Measurements from ENCODE around the gene NFIA. TPM values are rescaled to one million over a fixed set of nuclear protein-coding genes. Genes with fewer than 3 reads are reported as not detected.
A peak's percentile ranks its signal among the peaks of the same experiment; 100 is the strongest.

The NFIA gene
- total RNA-seq, 6 donors from 2014 or later, result 33.5 to 94.3 (median 44.9) TPM

- Histone ChIP-seq H3K4me1 (peaks cover 26 to 36% (median 33%) of the 10 kb centered on the region in 4 donors), H3K27me3 (no peaks in the 10 kb centered on the region), H3K27ac (peak overlapping the region in 2 of 4 donors; percentile 9 to 50), H3K36me3 (no peaks in the 10 kb centered on the region), H3K9me3 (no peaks in the 10 kb centered on the region), H3K4me3 (no peak overlapping the region)
- TF ChIP-seq CTCF (IDR thresholded peaks at IDR 0.05), result no peak
- no peak for TF ChIP-seq POLR2A (IDR thresholded peaks at IDR 0.05)
- TF ChIP-seq POLR2AphosphoS5 (IDR thresholded peaks at IDR 0.05), result peak in 1 of 2 donors; percentile 41
- TF ChIP-seq EP300 (IDR thresholded peaks at IDR 0.05), result peak in 1 of 4 donors; percentile 22
- peak; percentile 59 to 83 for ATAC-seq (ENCODE audit: low FRiP score in 2 of 2)
- WGBS, 2 donors, result 77 to 86% methylated on average over 2 of the region's 2 CpGs
- DNase-seq, result peak in 1 of 2 donors; percentile 90
Observed at GRCh38 chr1:61253059-61253735, 170.8 kb downstream of the NFIA start.

GRCh38 chr1:61253912-61254633, 171.7 kb downstream of the NFIA start:
- H3K36me3 ChIP-seq, result no peaks in the 10 kb centered on the region
- TF ChIP-seq POLR2AphosphoS5 (IDR thresholded peaks at IDR 0.05) (no peak), POLR2A (IDR thresholded peaks at IDR 0.05) (no peak), EP300 (IDR thresholded peaks at IDR 0.05) (no peak), CTCF (IDR thresholded peaks at IDR 0.05) (no peak)
- ATAC-seq (ENCODE audit: low FRiP score in 2 of 2) (peak in 1 of 2 donors; percentile 69), DNase-seq (no peak)
- peak overlapping the region in 1 of 4 donors; percentile 32 for H3K4me3 ChIP-seq
- H3K4me1 ChIP-seq, result peaks cover 20 to 32% (median 29%) of the 10 kb centered on the region in 4 donors
- no peaks in the 10 kb centered on the region for H3K9me3 ChIP-seq
- H3K27me3 ChIP-seq, result no peaks in the 10 kb centered on the region
- peak overlapping the region; percentile 59 to 84 (median 75) for H3K27ac ChIP-seq
- WGBS, 2 donors, result 62 to 70% methylated on average over 1 of the region's 1 CpG

GRCh38 chr1:61254634-61255357, 172.4 kb downstream of the NFIA start:
- H3K9me3 ChIP-seq, result no peaks in the 10 kb centered on the region
- no peak for DNase-seq
- peaks cover 20 to 32% (median 29%) of the 10 kb centered on the region in 4 donors for H3K4me1 ChIP-seq
- H3K36me3 ChIP-seq, result no peaks in the 10 kb centered on the region
- TF ChIP-seq POLR2A (IDR thresholded peaks at IDR 0.05) (no peak), CTCF (IDR thresholded peaks at IDR 0.05) (no peak), POLR2AphosphoS5 (IDR thresholded peaks at IDR 0.05) (no peak)
- H3K4me3 ChIP-seq, result peak overlapping the region in 3 of 4 donors; percentile 21 to 36 (median 32)
- no peaks in the 10 kb centered on the region for H3K27me3 ChIP-seq
- ATAC-seq (ENCODE audit: low FRiP score in 2 of 2), result peak in 1 of 2 donors; percentile 66
- H3K27ac ChIP-seq, result peak overlapping the region; percentile 59 to 84 (median 75)
- 29 to 36% methylated on average over 6 of the region's 6 CpGs for WGBS, 2 donors

GRCh38 chr1:61255358-61255703, 173.0 kb downstream of the NFIA start:
- peaks cover 20 to 32% (median 29%) of the 10 kb centered on the region in 4 donors for H3K4me1 ChIP-seq
- H3K36me3 ChIP-seq, result no peaks in the 10 kb centered on the region
- DNase-seq (no peak), ATAC-seq (ENCODE audit: low FRiP score in 2 of 2) (peak in 1 of 2 donors; percentile 25)
- peak overlapping the region; percentile 59 to 84 (median 75) for H3K27ac ChIP-seq
- peak overlapping the region in 3 of 4 donors; percentile 21 to 36 (median 32) for H3K4me3 ChIP-seq
- H3K9me3 ChIP-seq, result no peaks in the 10 kb centered on the region
- 33 to 36% methylated on average over 3 of the region's 3 CpGs for WGBS, 2 donors
- H3K27me3 ChIP-seq, result no peaks in the 10 kb centered on the region
- TF ChIP-seq CTCF (IDR thresholded peaks at IDR 0.05), result no peak
- no peak for TF ChIP-seq POLR2AphosphoS5 (IDR thresholded peaks at IDR 0.05)
- TF ChIP-seq POLR2A (IDR thresholded peaks at IDR 0.05), result no peak
- TF ChIP-seq EP300 (IDR thresholded peaks at IDR 0.05), result no peak

All from upper lobe of left lung (tissue), 6 donors.